ENCODE data around the gene STK38L.

Gene STK38L

DNA sequence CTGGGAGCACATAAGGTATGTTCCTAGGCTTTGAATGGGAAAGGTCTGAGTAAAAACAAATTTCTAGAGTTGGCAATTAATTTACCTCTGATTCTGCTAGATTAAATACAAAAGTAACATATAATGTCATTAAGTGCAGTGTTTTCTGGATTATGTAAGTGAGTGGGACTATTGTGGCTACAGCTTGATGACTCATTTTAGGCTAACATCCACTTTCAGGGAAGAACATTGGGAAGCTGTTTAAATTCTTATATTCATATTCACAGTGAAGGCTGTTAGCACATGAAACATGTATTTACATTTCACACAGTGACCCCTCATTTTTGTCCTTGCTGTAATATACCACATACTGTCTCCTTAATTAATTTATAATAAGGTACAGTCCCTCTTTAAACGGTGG is 75.3 kb downstream of the STK38L start:
- DNase-seq (ENCODE audit: low read depth in 2 of 2), result no peak

DNA sequence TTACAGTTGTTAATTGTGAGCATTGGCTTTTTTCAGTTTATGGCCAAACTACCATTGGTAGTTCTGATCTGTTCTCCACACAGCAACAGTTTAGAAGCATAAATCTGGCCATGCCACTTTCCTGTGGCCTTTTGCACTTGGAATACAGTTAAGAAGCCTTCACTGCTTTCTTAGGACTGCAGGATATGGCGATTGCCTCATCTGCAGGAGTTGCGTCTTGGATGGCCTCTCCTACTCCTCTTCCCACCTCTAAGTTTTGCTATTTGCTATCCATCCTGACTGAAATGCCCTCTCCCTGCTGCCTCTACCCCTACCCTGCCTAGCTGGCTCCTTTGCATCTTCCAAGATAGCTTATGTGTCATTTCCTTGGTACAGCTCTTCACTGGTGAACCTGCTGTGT is 75.8 kb downstream of the STK38L start:
- no peak for DNase-seq (ENCODE audit: low read depth in 2 of 2)

DNA sequence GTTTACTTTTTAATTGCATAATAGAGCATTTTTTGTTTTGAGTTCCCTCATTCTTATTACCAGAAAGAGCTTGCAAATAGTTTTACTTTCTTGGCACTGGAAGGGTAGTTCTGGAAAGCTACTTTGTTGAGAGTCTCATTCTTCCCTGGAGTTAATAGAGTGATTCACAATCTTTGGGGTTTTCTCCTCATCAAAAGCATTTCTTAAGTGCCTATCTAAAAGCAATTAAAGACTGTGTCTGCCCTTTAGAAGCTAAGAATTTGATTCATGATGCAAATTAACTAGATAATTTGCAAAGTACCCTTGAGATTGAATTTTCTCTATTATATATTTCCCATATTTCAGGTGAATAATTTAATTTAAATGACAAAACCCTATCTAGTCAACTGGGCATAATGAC is 80.4 kb downstream of the STK38L start:
- DNase-seq (ENCODE audit: low read depth in 2 of 2), result no peak

DNA sequence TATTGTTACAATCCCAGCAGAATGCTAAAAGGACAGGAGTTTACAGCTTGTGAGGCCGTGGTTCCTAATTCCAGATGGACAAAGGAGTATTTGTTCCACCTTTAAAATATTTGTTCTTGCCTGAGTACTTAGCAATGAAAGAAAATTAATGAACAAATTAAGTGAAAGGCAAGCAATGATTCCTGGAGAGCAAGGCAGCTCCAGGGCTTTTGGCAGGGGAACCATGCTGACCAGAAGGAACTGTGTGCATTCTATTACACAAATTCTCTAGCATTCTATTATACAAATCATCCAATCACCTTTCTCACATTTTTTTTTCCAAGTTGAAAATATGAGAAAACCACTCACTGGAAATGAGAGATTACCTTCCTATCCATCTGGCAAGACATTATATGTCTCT is 86.8 kb downstream of the STK38L start:
- no peak for DNase-seq (ENCODE audit: low read depth in 2 of 2)

DNA sequence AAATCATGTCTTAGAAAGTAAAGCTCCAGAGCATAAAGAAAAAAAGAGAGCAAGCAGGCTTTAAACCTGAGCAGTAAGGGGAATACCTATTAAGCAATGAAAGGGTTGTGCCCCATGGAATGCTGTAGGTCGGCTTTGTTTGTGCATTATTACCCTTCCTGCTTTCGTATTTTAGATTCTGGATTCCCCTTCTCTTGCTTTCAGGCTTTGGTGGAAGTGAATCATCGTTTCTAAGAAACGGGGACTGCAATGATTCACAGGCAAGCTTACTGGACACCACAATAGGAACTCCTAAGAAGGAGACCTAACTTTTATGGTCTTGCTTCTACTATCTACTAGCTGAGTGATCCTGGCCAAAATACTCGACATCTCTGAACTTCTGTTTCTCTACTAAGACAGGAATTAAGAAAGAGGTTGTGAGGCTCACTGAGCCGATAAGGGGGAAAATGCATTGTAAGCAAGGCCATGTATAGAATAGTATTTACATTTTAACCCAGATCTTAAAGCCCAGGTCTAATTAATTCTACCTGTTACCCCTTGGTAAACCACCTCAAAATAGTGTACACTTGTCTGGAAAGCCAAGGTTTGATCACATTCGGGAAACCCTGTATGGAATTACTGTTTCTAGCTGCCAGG is 87.3 kb downstream of the STK38L start:
- DNase-seq (ENCODE audit: low read depth in 2 of 2), result no peak

DNA sequence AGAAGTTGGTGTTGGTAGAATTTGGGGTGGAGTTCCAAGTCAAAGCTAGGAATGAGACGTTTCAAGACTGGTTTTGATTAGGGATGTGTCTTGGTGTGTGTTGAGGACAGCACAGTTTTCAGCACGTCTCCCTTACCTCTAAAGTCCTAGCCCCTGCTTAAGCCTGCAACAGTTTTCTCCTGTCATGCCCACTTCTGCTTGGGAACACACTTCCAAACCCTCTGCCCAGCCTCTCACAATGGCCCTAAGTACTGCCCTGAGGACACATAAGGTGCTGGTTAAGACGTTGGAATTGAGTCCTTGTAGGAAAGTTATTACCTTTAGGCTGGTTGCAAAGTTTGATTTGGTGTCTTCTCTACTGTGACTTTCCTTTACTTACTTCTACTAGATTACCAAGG is 87.8 kb downstream of the STK38L start:
- DNase-seq (ENCODE audit: low read depth in 2 of 2), result no peak

DNA sequence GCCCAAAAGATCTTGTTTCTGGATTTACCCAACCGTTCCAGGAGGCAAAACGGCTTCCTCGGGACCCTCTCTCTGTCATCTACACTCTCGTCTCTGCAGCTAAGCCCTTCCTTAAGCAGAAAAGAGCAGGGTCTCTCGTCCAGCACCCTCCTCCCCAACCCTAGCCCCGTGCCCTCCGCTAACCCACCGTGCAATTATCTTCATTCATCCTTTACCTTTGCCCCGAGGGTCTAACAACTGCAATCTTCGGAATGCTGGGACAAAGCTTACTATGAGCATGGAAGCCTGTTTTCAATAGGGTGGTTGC is 88.3 kb downstream of the STK38L start:
- no peak for DNase-seq (ENCODE audit: low read depth in 2 of 2)

DNA sequence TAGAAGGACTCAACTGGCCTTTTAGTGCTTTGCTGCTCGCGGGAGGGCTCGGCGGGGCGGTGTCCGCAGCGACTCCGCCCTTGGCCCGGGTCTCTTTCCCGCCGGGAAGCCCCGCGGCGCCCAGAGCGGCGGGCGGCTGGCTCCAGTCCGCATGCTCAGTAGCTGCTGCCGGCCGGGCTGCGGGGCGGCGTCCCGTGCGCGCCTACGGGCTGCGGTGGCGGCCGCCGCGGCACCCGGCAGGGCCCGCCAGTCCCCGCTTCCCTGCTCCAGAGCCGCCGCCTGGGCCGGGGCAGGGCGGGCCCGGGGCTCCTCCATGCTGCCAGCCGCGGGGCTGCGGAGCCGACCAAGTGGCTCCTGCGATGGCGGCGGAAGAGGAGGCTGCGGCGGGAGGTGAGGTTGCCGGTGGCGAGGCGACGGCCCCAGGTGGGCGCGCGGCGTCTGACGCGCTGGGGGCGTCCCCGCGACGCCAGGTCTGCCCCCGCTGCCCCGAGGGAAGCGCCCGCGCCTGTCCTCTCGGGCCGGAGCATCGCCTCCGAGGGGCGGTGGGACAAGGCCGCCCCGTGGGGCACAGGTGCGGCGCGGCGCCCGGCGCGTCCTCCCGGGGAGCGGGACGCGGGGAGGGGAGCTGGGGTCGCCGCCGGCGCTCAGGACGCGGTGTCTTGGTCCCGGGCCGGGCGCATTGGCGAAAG is 88.8 kb downstream of the STK38L start, which contains the start of gene BMAL2:
Gene BMAL2 (plus strand): TSS at position 123 of the 689 bp plus-strand sequence. CDS start 237 bp downstream, at position 360.
- DNase-seq (ENCODE audit: low read depth in 2 of 2), result peak in 1 of 2 donors; percentile 19

DNA sequence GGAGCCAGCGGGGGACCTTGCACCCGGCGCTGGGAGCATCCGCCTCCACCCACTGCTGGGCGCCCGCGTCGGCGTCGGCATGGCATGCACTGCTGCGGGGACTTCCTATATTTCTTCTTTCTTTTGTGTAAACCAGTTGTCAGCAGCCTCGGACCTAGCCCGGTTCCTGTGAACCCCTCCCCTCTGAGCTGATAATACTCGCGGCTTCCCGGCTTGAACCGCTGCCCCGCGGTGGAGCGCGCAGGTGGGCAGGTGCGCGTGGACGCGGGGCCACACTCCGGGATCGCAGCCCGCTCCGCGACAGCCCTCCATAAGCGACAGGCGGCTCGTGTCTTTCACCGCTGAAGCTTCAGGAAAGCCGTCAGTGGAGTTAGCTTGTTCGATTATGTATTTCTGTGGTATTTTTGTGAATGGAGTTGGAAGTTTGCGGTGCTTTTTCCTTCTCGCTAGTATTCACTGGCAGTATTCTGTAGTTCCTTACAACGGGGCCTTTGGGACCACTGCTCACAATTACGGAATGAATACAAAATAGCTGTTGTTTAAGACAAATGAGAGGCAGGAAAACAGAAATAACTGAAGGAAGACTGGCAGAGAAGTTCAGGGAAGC is 89.4 kb downstream of the STK38L start:
- DNase-seq (ENCODE audit: low read depth in 2 of 2), result peak; percentile 12 to 33

DNA sequence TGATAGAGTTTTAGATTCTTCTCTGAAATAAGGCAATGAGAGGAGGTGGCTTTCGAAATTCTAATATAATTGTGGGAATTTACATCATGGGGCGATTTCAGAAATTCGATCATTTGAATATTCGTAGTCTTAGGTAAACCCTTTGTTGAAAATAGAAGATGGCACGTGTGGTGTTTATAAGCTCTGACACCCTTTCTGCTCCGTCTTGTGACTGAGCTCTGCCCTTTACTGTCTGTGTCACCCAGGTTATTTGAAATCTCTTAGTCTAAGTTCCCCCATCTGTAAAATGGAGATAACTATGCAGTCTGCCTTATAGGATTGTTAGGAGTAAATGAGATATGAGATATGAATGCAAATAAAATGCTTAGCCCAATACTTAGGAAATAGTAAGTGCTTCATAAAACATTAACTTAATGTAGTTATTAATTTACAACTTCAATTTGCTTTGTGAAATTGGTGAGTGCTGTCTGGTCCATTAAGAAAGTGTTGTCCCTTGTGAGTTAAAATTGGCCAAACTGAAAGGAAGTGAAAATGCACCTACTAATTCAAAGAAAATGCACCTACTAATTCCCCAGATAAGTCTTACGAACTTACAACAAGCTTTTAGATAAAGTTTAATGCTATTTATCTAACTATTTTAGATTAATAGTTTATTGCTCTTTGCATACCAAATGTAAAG is 90.1 kb downstream of the STK38L start:
- DNase-seq (ENCODE audit: low read depth in 2 of 2), result no peak

DNA sequence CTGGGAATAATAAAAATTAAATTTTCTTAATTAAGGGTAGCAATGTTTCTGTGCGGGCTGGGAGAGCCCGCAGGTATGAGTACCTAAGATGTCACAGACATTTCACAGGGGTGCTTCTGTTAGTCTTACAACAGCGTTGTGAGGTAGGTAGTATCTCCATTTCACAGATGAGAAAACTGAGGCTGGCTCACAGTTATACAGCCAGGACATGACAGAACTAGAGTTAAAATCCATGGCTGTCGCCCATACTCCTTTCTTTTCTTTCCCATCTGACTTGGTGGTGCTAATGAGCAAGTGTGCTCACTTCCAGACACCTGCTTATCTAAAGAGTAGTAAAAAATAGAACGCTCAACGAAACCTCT is 90.6 kb downstream of the STK38L start:
- no peak for DNase-seq (ENCODE audit: low read depth in 2 of 2)

DNA sequence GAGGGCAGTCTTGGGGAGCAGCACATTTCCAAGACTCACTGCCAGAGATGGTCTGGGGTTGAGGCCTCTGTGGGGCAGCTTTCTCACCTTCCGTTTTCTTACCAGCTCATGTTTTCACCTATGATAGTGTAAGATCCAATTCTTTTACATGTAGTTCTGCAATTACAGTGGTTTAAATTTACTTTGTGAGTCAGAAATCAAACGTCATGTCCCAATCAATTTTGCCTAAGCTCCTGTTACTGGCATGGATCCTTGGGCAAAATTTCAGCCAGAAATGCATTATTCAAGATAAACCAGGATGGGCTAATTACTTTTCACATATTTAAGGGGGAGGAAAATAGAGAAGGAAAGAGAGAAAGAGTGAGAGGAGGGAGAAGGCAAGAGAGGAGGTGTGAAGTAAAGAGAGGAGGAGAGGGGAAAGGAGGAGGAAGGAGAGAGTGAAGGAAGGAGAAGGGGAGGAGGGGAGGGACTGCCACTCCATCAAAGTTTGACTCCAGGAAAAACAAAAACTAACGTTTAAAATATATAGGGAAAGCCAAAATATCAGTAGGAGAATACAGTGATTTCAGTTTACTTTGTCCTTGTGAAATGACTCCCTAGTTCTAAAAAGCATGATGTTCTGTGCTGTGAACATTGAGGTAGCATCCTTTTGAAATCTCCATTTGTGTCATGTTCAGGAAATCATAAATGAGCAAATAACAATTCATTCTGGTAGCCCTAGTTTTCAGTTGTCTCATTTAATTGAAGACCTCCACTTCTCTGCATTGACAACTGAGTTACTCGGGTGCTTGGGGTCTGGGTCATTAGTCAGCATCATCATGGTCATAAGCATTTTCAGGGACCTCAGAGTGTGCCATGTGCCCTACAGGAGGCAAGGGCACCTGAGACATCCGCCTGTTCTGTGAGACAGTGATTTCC is 91.5 kb downstream of the STK38L start:
- no peak for DNase-seq (ENCODE audit: low read depth in 2 of 2)

DNA sequence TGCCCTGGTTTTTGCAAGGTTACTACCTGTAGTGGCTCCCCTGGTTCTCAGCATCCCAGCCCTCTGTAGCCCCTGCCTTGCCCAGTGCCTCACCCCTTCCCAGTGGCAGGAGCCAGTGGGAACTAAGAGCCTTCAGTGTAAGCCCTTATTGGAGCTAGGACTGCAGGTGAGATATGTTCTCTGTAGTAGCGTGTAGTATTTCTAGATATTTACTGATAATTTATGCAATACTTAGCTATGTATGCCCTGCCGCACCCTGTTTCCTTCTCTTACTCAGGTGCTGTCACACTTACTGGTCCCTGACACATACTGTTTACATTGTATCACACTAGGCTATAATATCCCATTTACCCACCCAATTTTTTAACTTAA is 92.2 kb downstream of the STK38L start:
- no peak for DNase-seq (ENCODE audit: low read depth in 2 of 2)

DNA sequence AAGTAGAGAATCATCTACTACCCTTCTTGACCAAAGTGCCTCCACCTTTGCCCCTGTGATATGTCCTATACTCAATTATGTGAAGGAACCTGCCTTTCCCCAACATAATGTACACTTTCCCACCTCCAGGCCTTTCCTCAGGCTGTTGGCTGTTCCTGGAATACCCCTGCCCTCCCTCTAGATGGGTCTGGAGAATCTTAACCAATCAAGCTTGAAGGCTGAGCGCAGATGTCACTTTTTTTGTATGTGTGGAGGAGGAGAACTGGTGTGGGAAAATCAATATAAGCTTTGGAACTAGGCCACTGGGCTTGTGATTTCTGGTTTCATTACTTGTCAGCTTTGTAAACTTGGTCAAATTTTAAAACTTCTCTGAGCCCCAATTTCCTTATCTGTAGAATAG is 93.3 kb downstream of the STK38L start:
- no peak for DNase-seq (ENCODE audit: low read depth in 2 of 2)

DNA sequence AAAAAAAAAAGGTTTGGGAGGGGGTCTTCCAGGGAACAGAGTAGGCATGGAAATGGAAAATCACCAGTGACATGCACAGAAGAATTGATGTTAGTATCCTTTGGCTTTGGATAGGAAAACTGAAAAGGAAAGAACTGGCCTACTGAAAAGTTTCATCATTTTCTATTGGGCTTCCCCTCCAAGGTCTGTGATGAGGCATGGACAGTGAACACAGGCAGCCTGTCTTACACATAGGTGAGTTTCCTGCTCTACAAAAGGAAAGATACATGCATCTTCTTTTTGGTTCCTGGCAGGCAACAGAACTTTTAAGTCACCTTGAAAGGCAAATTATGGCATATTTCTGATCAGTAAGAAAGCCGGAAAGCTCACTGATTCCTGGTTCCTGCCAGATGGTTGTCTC is 94.4 kb downstream of the STK38L start:
- DNase-seq (ENCODE audit: low read depth in 2 of 2), result no peak

DNA sequence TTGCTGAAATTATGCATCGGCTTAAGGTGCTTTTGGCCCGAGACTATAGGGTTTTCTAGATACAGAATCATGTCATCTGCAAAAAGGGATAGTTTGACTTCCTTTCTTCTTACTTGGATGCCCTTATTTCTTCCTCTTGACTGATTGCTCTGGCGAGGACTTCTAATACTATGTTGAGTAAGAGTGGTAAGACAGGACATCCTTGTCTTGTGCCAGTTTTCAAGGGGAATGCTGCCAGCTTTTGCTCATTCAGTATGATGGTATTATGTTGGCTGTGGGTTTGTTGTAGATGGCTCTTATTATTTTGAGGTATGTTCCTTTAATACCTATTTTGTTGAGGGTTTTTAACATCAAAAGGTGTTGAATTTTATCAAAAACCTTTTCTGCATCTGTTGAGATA is 96.9 kb downstream of the STK38L start:
- DNase-seq (ENCODE audit: low read depth in 2 of 2), result no peak

DNA sequence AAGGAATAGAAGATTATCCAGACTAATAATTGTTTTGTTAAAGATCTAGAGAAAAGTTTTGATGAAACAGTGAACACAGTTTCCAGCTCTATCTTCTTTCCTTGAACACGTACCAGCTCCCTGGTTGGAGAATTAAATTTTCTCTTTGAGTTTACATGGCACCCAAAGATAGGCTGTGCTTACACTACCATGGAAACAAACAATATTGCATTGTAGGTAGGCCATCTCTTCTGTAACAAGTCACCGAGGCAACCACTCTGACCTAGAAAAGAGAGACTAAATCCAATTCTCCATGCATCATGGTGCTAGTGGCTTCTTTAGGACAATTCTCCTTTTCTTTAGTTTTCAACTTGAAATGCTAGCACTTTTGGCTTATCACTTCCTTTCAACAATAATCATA is 98.5 kb downstream of the STK38L start:
- DNase-seq (ENCODE audit: low read depth in 2 of 2), result no peak

DNA sequence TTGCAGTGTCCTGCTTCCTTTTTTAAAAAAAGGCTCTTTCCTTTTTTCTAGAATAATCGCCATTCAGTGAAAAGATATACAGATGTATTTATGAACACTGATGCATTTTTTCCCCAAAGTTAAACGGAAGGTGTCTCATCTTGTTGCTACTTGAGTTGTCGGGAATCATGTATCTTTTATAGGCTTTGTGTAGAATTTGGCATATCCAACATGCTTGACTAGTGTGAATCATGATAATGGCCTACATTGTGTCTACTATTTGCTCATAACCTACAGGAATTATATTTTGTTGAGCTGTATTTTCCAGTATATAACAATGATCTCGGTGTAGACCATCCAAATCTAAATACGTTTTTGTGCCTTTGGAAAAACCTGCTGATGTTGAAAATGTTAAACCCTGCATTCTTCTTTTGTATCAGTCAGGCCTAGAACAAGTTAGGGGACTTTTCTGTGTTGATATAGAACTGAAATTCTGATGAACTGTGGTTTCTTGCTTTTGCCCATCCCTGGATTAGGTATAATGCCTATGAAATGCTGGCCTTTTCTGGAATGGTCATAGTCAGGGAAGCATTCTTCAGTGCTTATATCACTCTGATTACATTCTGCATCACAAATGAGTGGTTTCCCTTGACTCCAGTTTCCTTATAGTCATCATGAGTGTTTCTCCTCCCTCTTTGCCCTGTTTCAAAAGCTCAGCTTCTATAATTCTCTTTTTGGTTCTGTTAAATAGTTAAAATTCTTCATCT is 99.3 kb downstream of the STK38L start:
- no peak for DNase-seq (ENCODE audit: low read depth in 2 of 2)

DNA sequence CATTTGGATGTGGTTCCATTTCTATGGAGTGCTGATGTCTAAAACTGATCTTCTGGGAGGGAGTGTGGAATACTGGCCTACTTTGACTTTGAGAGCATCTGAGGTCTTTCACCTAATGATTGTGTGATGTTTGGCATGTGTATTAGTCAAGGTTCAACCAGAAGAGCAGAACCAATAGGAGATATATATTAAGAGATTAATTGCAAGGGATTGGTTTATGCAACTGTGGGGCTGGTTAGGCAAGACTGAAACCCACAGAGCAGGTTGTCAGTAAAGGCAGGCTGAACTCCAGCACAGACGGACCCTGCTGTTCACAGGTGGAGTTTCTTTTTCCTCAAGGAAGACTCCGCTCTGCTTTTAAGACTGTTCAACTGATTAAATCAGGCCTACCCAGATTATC is 100.2 kb downstream of the STK38L start:
- no peak for DNase-seq (ENCODE audit: low read depth in 2 of 2)

DNA sequence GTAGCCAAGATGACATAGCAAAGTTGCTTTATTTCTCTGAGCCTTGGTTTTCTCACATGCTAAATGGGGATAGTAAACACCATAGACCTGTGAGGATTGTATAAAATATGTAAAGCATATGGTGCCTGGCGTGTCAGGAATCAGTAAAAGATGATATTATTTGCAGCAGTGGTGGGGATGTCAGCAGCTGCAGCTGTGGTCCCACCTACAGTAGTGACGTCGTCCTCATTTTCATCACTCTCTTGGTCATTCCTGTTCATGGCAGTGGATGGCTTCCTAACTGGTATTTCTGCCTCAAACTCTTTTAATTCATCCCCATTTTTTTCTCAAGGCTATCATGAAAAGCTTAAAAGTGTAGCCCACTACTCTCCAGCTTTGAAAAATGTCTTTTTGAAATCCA is 100.7 kb downstream of the STK38L start:
- no peak for DNase-seq (ENCODE audit: low read depth in 2 of 2)

DNA sequence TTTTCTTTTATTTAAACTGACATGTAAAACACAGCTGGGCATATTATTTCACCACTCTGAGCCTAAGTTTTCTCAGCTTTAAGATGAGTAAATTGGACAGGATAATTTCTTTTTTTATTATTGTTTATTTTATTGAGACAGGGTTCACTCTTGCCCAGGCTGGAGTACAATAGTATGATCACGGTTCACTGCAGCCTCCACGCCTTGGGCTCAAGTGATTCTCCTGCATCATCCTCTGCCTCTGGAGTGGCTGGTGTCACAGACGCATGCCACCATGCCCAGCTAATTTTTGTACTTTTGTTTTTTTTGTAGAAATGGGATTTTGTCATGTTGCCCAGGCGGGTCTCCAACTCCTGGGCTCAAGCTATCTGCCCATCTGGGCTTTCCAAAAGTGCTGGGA is 101.3 kb downstream of the STK38L start:
- DNase-seq (ENCODE audit: low read depth in 2 of 2), result no peak
